ENCODE measurements around the gene WDR13.
"Not testable (repeated sequence)": the region's sequence is repeated elsewhere in the genome, so short reads cannot be mapped to it uniquely, and the experiment has no call there.

The WDR13 gene

GRCh38 chrX:48597353-48598264 is at the start of gene WDR13:
TSS of gene WDR13 (plus strand) at chrX:48597492. CDS start at chrX:48597997, 505 bp downstream.
- DNase-seq (ENCODE audit: low read depth, low spot score), result peak; percentile 74

GRCh38 chrX:48548871-48549270 is 48.4 kb upstream of the WDR13 start:
- DNase-seq (ENCODE audit: low read depth, low spot score), result no peak

- not testable (repeated sequence) for DNase-seq (ENCODE audit: low read depth, low spot score)
Observed at GRCh38 chrX:48555731-48556325, 41.5 kb upstream of the WDR13 start.

GRCh38 chrX:48558271-48558670 is 39.0 kb upstream of the WDR13 start:
- no peak for DNase-seq (ENCODE audit: low read depth, low spot score)

- DNase-seq (ENCODE audit: low read depth, low spot score), result no peak
Observed at GRCh38 chrX:48559636-48560035, 37.7 kb upstream of the WDR13 start.

GRCh38 chrX:48560056-48560455 is 37.2 kb upstream of the WDR13 start:
- no peak for DNase-seq (ENCODE audit: low read depth, low spot score)

GRCh38 chrX:48560681-48561080 is 36.6 kb upstream of the WDR13 start:
- DNase-seq (ENCODE audit: low read depth, low spot score), result no peak

- no peak for DNase-seq (ENCODE audit: low read depth, low spot score)
Observed at GRCh38 chrX:48569958-48570357, 27.3 kb upstream of the WDR13 start.

GRCh38 chrX:48573690-48574269 is 23.5 kb upstream of the WDR13 start:
- DNase-seq (ENCODE audit: low read depth, low spot score), result no peak

- DNase-seq (ENCODE audit: low read depth, low spot score), result peak; percentile 86
Observed at GRCh38 chrX:48574270-48575266, 22.7 kb upstream of the WDR13 start, which contains the start of gene RBM3. TSS of gene RBM3 (plus strand) at chrX:48574484. CDS start at chrX:48575181, 697 bp downstream.

GRCh38 chrX:48575642-48576041 is 21.6 kb upstream of the WDR13 start:
- DNase-seq (ENCODE audit: low read depth, low spot score), result no peak

- no peak for DNase-seq (ENCODE audit: low read depth, low spot score)
Observed at GRCh38 chrX:48576108-48576507, 21.2 kb upstream of the WDR13 start.

GRCh38 chrX:48578661-48579128 is 18.6 kb upstream of the WDR13 start:
- no peak for DNase-seq (ENCODE audit: low read depth, low spot score)

- no peak for DNase-seq (ENCODE audit: low read depth, low spot score)
Observed at GRCh38 chrX:48579259-48579658, 18.0 kb upstream of the WDR13 start.

- DNase-seq (ENCODE audit: low read depth, low spot score), result no peak
Observed at GRCh38 chrX:48580662-48581061, 16.6 kb upstream of the WDR13 start.

- no peak for DNase-seq (ENCODE audit: low read depth, low spot score)
Observed at GRCh38 chrX:48584698-48585097, 12.6 kb upstream of the WDR13 start.

- no peak for DNase-seq (ENCODE audit: low read depth, low spot score)
Observed at GRCh38 chrX:48589482-48590162, 7.7 kb upstream of the WDR13 start.

- DNase-seq (ENCODE audit: low read depth, low spot score), result no peak
Observed at GRCh38 chrX:48590203-48591103, 6.8 kb upstream of the WDR13 start.

- DNase-seq (ENCODE audit: low read depth, low spot score), result no peak
Observed at GRCh38 chrX:48591255-48591791, 6.0 kb upstream of the WDR13 start.

All from activated CD4-positive, CD25-positive, alpha-beta regulatory T cell treated with anti-CD3 and anti-CD28 coated beads, Interleukin-2, amount 50 U/mL, for 16 hours (primary cell).